PC-9 (cell line): ENCODE data around the gene CNBP.
"Not testable (repeated sequence)": the region's sequence is repeated elsewhere in the genome, so short reads cannot be mapped to it uniquely, and the experiment has no call there.

Experiments
- EZH2 ChIP-seq: fragments of 200-600 bp; sonication (generic); IDR thresholded peaks from 2 replicates; pipeline ENCODE4 v1.8.0; 2017; ENCODE audit warnings: antibody characterized with exemption, low read depth
- TF ChIP-seq, protein P1 (sequence below): fragments of 200-600 bp; sonication (generic); conservative IDR thresholded peaks from 2 replicates; pipeline ENCODE4 v1.6.1; 2017; ENCODE audit warnings: mixed run types, antibody characterized with exemption, mild to moderate bottlenecking, moderate library complexity

DNA sequence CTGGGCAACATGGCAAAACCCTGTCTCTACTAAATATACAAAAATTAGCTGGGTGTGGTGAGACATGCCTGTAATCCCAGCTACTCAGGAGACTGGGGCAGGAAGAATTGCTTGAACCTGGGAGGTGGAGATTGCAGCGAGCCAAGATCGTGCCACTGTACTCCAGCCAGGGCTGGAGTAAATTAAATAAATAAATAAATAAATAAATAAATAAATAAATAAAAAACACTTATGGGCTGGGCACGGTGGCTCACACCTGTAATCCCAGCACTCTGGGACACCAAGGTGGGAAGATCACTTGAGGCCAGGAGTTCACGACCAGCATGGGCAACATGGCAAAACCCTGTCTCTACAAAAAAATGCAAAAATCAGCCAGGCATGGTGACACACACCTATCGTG, 42.7 kb downstream of the CNBP start:
- TF ChIP-seq, protein P1, sequence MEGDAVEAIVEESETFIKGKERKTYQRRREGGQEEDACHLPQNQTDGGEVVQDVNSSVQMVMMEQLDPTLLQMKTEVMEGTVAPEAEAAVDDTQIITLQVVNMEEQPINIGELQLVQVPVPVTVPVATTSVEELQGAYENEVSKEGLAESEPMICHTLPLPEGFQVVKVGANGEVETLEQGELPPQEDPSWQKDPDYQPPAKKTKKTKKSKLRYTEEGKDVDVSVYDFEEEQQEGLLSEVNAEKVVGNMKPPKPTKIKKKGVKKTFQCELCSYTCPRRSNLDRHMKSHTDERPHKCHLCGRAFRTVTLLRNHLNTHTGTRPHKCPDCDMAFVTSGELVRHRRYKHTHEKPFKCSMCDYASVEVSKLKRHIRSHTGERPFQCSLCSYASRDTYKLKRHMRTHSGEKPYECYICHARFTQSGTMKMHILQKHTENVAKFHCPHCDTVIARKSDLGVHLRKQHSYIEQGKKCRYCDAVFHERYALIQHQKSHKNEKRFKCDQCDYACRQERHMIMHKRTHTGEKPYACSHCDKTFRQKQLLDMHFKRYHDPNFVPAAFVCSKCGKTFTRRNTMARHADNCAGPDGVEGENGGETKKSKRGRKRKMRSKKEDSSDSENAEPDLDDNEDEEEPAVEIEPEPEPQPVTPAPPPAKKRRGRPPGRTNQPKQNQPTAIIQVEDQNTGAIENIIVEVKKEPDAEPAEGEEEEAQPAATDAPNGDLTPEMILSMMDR = not testable (repeated sequence)
- TF ChIP-seq EZH2 = not testable (repeated sequence)
